ENCODE data around the gene GNB1L. TPM values are rescaled to one million over a fixed set of nuclear protein-coding genes. Genes with fewer than 3 reads are reported as not detected.
A peak's percentile ranks its signal among the peaks of the same experiment; 100 is the strongest.

Gene GNB1L
- polyA plus RNA-seq, 3 donors, result 3.4 to 6.0 (median 4.8) TPM

DNA sequence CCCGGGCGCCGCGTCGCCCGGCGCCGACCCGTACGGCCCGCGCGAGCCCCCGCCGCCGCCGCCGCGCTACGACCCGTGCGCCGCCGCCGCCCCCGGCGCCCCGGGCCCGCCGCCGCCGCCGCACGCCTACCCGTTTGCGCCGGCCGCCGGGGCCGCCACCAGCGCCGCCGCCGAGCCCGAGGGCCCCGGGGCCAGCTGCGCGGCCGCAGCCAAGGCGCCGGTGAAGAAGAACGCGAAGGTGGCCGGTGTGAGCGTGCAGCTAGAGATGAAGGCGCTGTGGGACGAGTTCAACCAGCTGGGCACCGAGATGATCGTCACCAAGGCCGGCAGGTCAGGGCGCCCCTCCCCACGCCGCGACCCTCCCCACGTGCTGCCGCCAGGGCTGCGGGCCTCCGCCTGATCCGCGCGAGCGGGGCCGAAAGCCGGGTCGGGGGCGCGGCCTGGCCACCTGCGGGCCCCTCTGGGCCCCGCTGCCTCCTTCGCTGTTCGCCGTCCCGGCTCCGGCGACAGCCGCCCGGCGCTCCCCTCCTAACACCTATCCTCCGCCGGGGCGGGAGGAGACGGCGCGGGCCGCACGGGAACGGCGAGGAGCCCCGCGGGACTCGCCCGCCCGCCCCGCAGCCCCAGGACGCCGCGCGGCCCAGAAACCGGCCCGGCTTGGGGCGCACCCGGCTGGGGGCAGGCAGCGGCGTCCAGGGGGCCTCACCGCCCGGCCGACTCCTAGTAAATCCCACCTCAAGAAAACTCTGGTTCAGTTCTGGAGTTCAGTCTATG, 93.5 kb downstream of the GNB1L start:
- peaks cover 27% of the 10 kb centered on the region for H3K4me1 Mint-ChIP-seq
- Histone ChIP-seq H3K4me1 (ENCODE audit: control insufficient read depth in 1 of 2, insufficient read depth in 2 of 2, low read length in 2 of 2) (peaks cover 17 to 35% of the 10 kb centered on the region in 2 donors), H3K27ac (ENCODE audit: low read depth in 1 of 2, low read length in 2 of 2) (no peak overlapping the region), H4K20me1 (ENCODE audit: insufficient read depth, low read length) (no peaks in the 10 kb centered on the region), H3K9ac (ENCODE audit: insufficient read depth, low read length, poor library complexity, severe bottlenecking) (no peak overlapping the region), H3K4me2 (replicated peaks; ENCODE audit: extremely low read depth, low read length, poor library complexity, severe bottlenecking) (no peak overlapping the region), H2AFZ (ENCODE audit: insufficient read depth, low read depth, low read length, poor library complexity, severe bottlenecking) (no peak overlapping the region), H3K4me3 (replicated peaks in 1 of 3; ENCODE audit: low read depth in 2 of 3, low read length in 3 of 3) (no peak overlapping the region), H3K27me3 (ENCODE audit: control insufficient read depth in 2 of 2, insufficient read depth in 2 of 2, low read length in 2 of 2) (peaks cover 45 to 83% of the 10 kb centered on the region in 2 donors), H3K36me3 (replicated peaks in 1 of 2; ENCODE audit: control insufficient read depth in 1 of 2, insufficient read depth in 2 of 2, low read length in 2 of 2) (no peaks in the 10 kb centered on the region), H3K9me3 (replicated peaks in 1 of 2; ENCODE audit: control insufficient read depth in 1 of 2, insufficient read depth in 1 of 2, low read length in 2 of 2) (peaks cover 6 to 41% of the 10 kb centered on the region in 2 donors), H3K79me2 (ENCODE audit: insufficient read depth, low read length) (no peaks in the 10 kb centered on the region)
- peak overlapping the region in 1 of 2 donors; percentile 84 for H3K4me3 Mint-ChIP-seq
- TF ChIP-seq, protein P1, sequence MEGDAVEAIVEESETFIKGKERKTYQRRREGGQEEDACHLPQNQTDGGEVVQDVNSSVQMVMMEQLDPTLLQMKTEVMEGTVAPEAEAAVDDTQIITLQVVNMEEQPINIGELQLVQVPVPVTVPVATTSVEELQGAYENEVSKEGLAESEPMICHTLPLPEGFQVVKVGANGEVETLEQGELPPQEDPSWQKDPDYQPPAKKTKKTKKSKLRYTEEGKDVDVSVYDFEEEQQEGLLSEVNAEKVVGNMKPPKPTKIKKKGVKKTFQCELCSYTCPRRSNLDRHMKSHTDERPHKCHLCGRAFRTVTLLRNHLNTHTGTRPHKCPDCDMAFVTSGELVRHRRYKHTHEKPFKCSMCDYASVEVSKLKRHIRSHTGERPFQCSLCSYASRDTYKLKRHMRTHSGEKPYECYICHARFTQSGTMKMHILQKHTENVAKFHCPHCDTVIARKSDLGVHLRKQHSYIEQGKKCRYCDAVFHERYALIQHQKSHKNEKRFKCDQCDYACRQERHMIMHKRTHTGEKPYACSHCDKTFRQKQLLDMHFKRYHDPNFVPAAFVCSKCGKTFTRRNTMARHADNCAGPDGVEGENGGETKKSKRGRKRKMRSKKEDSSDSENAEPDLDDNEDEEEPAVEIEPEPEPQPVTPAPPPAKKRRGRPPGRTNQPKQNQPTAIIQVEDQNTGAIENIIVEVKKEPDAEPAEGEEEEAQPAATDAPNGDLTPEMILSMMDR (IDR thresholded peaks at IDR 0.05), result no peak
- intact Hi-C loops (cut with micrococcal nuclease), result no loop called here
- peaks cover 71 to 91% (median 79%) of the 10 kb centered on the region in 3 donors for H3K27me3 Mint-ChIP-seq (ENCODE audit: low read depth in 3 of 3)
- peaks cover 0 to 28% (median 13%) of the 10 kb centered on the region in 7 donors for H3K9me3 Mint-ChIP-seq
- H3K27ac Mint-ChIP-seq, result no peak overlapping the region
- 5% methylated on average over 115 of the region's 117 CpGs for WGBS (ENCODE audit: insufficient coverage)
- peaks cover 10 to 16% of the 10 kb centered on the region in 2 donors for H3K36me3 Mint-ChIP-seq
- no peak for DNase-seq

DNA sequence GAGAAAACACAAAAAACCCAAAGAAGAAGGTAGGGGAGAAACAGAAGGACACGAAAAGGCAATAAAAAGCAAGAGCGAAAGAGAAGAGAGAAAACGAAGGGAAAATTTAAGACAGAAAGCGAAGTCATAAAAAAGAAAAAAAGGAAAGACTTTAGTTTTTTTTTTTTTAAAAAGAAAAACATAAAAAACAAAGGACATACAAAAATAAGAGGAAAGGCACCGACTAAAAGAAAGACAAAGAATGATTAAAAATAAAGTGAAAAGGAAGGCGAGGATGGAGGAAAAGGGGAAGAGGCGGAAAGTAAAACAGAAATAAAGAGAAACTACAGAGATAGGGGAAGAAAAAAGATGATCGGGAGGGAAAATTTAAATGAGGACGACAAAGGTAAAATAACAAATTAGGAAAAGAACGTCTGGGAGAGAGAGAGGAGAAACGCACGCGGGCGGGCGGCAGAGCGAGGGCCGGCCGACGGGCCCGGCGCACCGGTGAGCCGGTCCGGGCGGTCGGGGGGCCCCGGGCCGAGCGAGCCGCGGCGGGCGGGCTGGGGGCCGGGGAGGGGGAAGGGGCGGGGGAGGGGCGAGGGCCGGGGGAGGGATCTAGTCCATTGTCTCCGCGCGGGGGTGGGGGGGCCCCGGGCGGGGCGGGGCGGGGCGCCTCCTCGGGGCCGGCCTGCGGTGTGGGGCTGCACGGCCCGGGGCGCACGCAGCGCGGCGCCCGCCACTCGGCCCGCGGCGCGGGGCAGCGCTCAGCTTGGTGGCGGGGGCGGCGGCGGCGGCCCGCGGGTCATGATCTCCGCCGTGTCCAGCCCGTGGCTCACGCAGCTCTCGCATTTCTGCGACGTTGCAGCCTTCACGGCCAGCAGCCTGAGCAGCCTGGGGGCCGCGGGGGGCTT, 94.4 kb downstream of the GNB1L start, which contains the start of gene TBX1:
Gene TBX1 (plus strand): TSS at position 721 of the 893 bp plus-strand sequence. CDS start 66 bp downstream, at position 787.
- Histone ChIP-seq H3K79me2 (ENCODE audit: insufficient read depth, low read length) (no peaks in the 10 kb centered on the region), H4K20me1 (ENCODE audit: insufficient read depth, low read length) (no peaks in the 10 kb centered on the region), H3K36me3 (replicated peaks in 1 of 2; ENCODE audit: control insufficient read depth in 1 of 2, insufficient read depth in 2 of 2, low read length in 2 of 2) (no peaks in the 10 kb centered on the region), H3K4me1 (ENCODE audit: control insufficient read depth in 1 of 2, insufficient read depth in 2 of 2, low read length in 2 of 2) (peaks cover 18 to 30% of the 10 kb centered on the region in 2 donors), H3K4me3 (replicated peaks in 1 of 3; ENCODE audit: low read depth in 2 of 3, low read length in 3 of 3) (peak within 1 kb of the TSS in 1 of 3 experiments; percentile 44), H2AFZ (ENCODE audit: insufficient read depth, low read depth, low read length, poor library complexity, severe bottlenecking) (no peak within 1 kb of the TSS), H3K27me3 (ENCODE audit: control insufficient read depth in 2 of 2, insufficient read depth in 2 of 2, low read length in 2 of 2) (peaks cover 50 to 88% of the 10 kb centered on the region in 2 donors), H3K4me2 (replicated peaks; ENCODE audit: extremely low read depth, low read length, poor library complexity, severe bottlenecking) (peak within 1 kb of the TSS; percentile 46), H3K9ac (ENCODE audit: insufficient read depth, low read length, poor library complexity, severe bottlenecking) (no peak within 1 kb of the TSS), H3K9me3 (replicated peaks in 1 of 2; ENCODE audit: control insufficient read depth in 1 of 2, insufficient read depth in 1 of 2, low read length in 2 of 2) (peaks cover 5 to 45% of the 10 kb centered on the region in 2 donors), H3K27ac (ENCODE audit: low read depth in 1 of 2, low read length in 2 of 2) (no peak within 1 kb of the TSS)
- Mint-ChIP-seq H3K27me3 (ENCODE audit: low read depth in 3 of 3) (peaks cover 76 to 93% (median 83%) of the 10 kb centered on the region in 3 donors), H3K4me1 (peaks cover 29% of the 10 kb centered on the region), H3K27ac (no peak within 1 kb of the TSS), H3K9me3 (peaks cover 0 to 28% (median 19%) of the 10 kb centered on the region in 7 donors), H3K4me3 (peak within 1 kb of the TSS; percentile 64 to 96), H3K36me3 (peaks cover 10 to 16% of the 10 kb centered on the region in 2 donors)
- intact Hi-C loops (cut with micrococcal nuclease), result no loop called here
- DNase-seq, result no peak
- TF ChIP-seq, protein P1 (IDR thresholded peaks at IDR 0.05), result no peak
- WGBS (ENCODE audit: insufficient coverage), result under 1% methylated on average over 43 of the region's 79 CpGs
